GM12878 (cell line): ENCODE results near the gene PIK3C3. TPM values are rescaled to one million over a fixed set of nuclear protein-coding genes. Genes with fewer than 3 reads are reported as not detected.

ENCODE experiments used
- ATAC-seq: fragments of 200-7000 bp; cut with Tn5 transposase; 3 replicates; pipeline ENCODE4 v1.9.1; 2020; ENCODE audit warnings: mild to moderate bottlenecking, moderate library complexity
- BruUV-seq: library from RNA; stranded (reverse); fragments of 400-500 nt; replicated peaks from 2 replicates; lab custom pipeline; 2021; lab: Mats Ljungman, UMichigan
- CTCF ChIA-PET: fragments of 300-600 bp; sonication (Branson Sonifier 250); formaldehyde crosslinking; extraction: SDS; loops from one replicate; lab custom pipeline; 2021; ENCODE audit warnings: inconsistent platforms; lab: Yijun Ruan, JAX
- POLR2A ChIA-PET: fragments of 350-600 bp; formaldehyde crosslinking; extraction: SDS; loops from one replicate; lab custom pipeline; 2021; ENCODE audit warnings: inconsistent platforms; lab: Charles Lee
- RAD21 ChIA-PET: fragments of 300-600 bp; sonication (Branson Sonifier 250); formaldehyde crosslinking; loops from one replicate; lab custom pipeline; 2023; ENCODE audit warnings: antibody characterized with exemption; ENCODE audit not compliant: unreplicated experiment; lab: Charles Lee
- SMC1A ChIA-PET: fragments of 300-600 bp; sonication (Branson Sonifier 250); formaldehyde crosslinking; loops from one replicate; lab custom pipeline; 2023; ENCODE audit not compliant: unreplicated experiment, uncharacterized antibody; lab: Charles Lee
- DNase-seq: peaks from one replicate; pipeline ENCODE4 v3.0.0-alpha.2; 2011; ENCODE audit warnings: low read depth, low spot score
- FAIRE-seq: peaks from 3 replicates; lab custom pipeline; 2011; peaks lifted over from hg19 to GRCh38; lab: Jason Lieb, UNC
- H2AFZ ChIP-seq: 2 replicates; pipeline ENCODE4 v1.6.0; 2011; ENCODE audit warnings: low read depth, low read length, control low read depth; ENCODE audit not compliant: control insufficient read depth
- H3K27ac ChIP-seq: 2 replicates; pipeline ENCODE4 v1.5.1; 2011; ENCODE audit warnings: control low read depth; ENCODE audit not compliant: control insufficient read depth, insufficient read depth
- H3K27me3 ChIP-seq, 2 experiments: replicated peaks in 1 of 2; 2 replicates each; pipeline versions ENCODE4 v1.6.0 to v1.6.1; 2011; ENCODE audit warnings: low read length in 1 of 2; ENCODE audit not compliant: control insufficient read depth in 2 of 2, insufficient read depth in 2 of 2
- H3K36me3 ChIP-seq, 2 experiments: 2 replicates each; pipeline ENCODE4 v1.5.1; 2011; ENCODE audit warnings: low read length in 1 of 2; ENCODE audit not compliant: control insufficient read depth in 2 of 2, insufficient read depth in 2 of 2
- H3K4me1 ChIP-seq: 2 replicates; pipeline ENCODE4 v1.6.1; 2011; ENCODE audit warnings: mild to moderate bottlenecking, low read length, moderate library complexity, mixed read lengths; ENCODE audit not compliant: control insufficient read depth, insufficient read depth
- H3K4me2 ChIP-seq: 2 replicates; pipeline ENCODE4 v1.6.0; 2011; ENCODE audit warnings: control low read depth; ENCODE audit not compliant: control insufficient read depth, insufficient read depth
- H3K4me3 ChIP-seq: fragments of 200-600 bp; sonication (generic); 2 replicates; pipeline ENCODE4 v1.5.1; 2016
- H3K79me2 ChIP-seq: 2 replicates; pipeline ENCODE4 v1.6.0; 2011; ENCODE audit warnings: low read length; ENCODE audit not compliant: control insufficient read depth, insufficient read depth
- H3K9ac ChIP-seq: 2 replicates; pipeline ENCODE4 v1.8.0; 2011; ENCODE audit warnings: low read length, control low read depth, mixed read lengths; ENCODE audit not compliant: control insufficient read depth, insufficient read depth
- H3K9me3 ChIP-seq: replicated peaks from 3 replicates; pipeline ENCODE4 v1.5.1; 2011; ENCODE audit warnings: mild to moderate bottlenecking, low read length; ENCODE audit not compliant: control insufficient read depth, insufficient read depth
- H4K20me1 ChIP-seq: 2 replicates; pipeline ENCODE4 v1.6.0; 2011; ENCODE audit not compliant: control insufficient read depth, insufficient read depth
- BRCA1 ChIP-seq: IDR thresholded peaks from 2 replicates; pipeline ENCODE4 v1.6.1; 2011; ENCODE audit warnings: low read depth, low read length, improper control_type of control experiment
- CEBPZ ChIP-seq: fragments of 150-350 bp; IDR thresholded peaks from 2 replicates; pipeline ENCODE4 v1.6.1; 2016; ENCODE audit warnings: low read depth, low read length
- ETV6 ChIP-seq, 2 experiments: fragments of 450-650 bp in 1 of 2; IDR thresholded peaks in 1 of 2; conservative IDR thresholded peaks in 1 of 2; 2 replicates each; pipeline ENCODE4 v1.6.1; 2014; ENCODE audit warnings: antibody characterized with exemption in 1 of 2, borderline replicate concordance in 1 of 2, low read depth in 1 of 2, mild to moderate bottlenecking in 1 of 2, moderate library complexity in 1 of 2
- KLF5 ChIP-seq: fragments of 450-650 bp; IDR thresholded peaks from 2 replicates; pipeline ENCODE4 v1.6.1; 2014; ENCODE audit warnings: mild to moderate bottlenecking; ENCODE audit not compliant: partially characterized antibody
- MTA3 ChIP-seq: IDR thresholded peaks from 2 replicates; pipeline ENCODE4 v1.6.1; 2012; ENCODE audit warnings: low read length, inconsistent platforms, borderline replicate concordance
- NKRF ChIP-seq: fragments of 450-650 bp; conservative IDR thresholded peaks from 2 replicates; pipeline ENCODE4 v1.6.1; 2017; ENCODE audit warnings: mild to moderate bottlenecking, moderate library complexity
- NR2C1 ChIP-seq: fragments of 450-650 bp; IDR thresholded peaks from 2 replicates; pipeline ENCODE4 v1.6.1; 2017; ENCODE audit warnings: antibody characterized with exemption, mild to moderate bottlenecking, moderate library complexity
- NR2C2 ChIP-seq: IDR thresholded peaks from 2 replicates; pipeline ENCODE4 v1.6.1; 2011; ENCODE audit warnings: borderline replicate concordance, low read depth; ENCODE audit not compliant: control insufficient read depth, insufficient read length
- POLR2AphosphoS2 ChIP-seq: IDR thresholded peaks from 2 replicates; pipeline ENCODE4 v1.6.1; 2011; ENCODE audit warnings: low read depth, mild to moderate bottlenecking, low read length, improper control_type of control experiment, moderate library complexity
- POLR2AphosphoS5 ChIP-seq: IDR thresholded peaks from 2 replicates; pipeline ENCODE4 v1.6.1; 2011; ENCODE audit warnings: mild to moderate bottlenecking, low read length, inconsistent platforms
- RCOR1 ChIP-seq: conservative IDR thresholded peaks from 2 replicates; pipeline ENCODE4 v1.6.1; 2012; ENCODE audit warnings: low read depth, low read length, improper control_type of control experiment
- RFX5 ChIP-seq: IDR thresholded peaks from 2 replicates; pipeline ENCODE4 v1.6.1; 2011; ENCODE audit warnings: low read depth, low read length, improper control_type of control experiment
- RUNX3 ChIP-seq: IDR thresholded peaks from 2 replicates; pipeline ENCODE4 v1.6.1; 2012; ENCODE audit warnings: low read length, inconsistent platforms
- SPI1 ChIP-seq: IDR thresholded peaks from 2 replicates; pipeline ENCODE4 v1.6.1; 2011; ENCODE audit warnings: low read depth, mild to moderate bottlenecking, low read length, moderate library complexity, borderline replicate concordance; ENCODE audit not compliant: insufficient read depth
- SUPT20H ChIP-seq: IDR thresholded peaks from 2 replicates; pipeline ENCODE4 v1.6.1; 2011; ENCODE audit warnings: low read depth, mild to moderate bottlenecking, low read length, moderate library complexity, borderline replicate concordance; ENCODE audit not compliant: control insufficient read depth
- TCF7 ChIP-seq: IDR thresholded peaks from 2 replicates; pipeline ENCODE4 v1.6.1; 2014; ENCODE audit warnings: antibody characterized with exemption, borderline replicate concordance
- USF2 ChIP-seq: IDR thresholded peaks from 2 replicates; pipeline ENCODE4 v1.6.1; 2011; ENCODE audit warnings: low read depth, low read length, improper control_type of control experiment, borderline replicate concordance
- WGBS: methylation state at CpG from one replicate; pipeline ENCODE4 v1.1.6; 2016; ENCODE audit warnings: low lambda C conversion rate; ENCODE audit not compliant: insufficient replicate concordance, insufficient coverage; ENCODE audit errors: missing lambda C conversion rate; 5-methylcytosine and 5-hydroxymethylcytosine counted together
- in situ Hi-C: fragments of 300-500 bp; cut with MboI; formaldehyde crosslinking; loops from 9 replicates; pipeline ENCODE4 v1.14.3; 2018; ENCODE audit warnings: mixed read lengths
- intact Hi-C: fragments of 100-400 bp; cut with micrococcal nuclease; formaldehyde crosslinking; loops from one replicate; pipeline ENCODE4 v1.14.2; 2022; ENCODE audit not compliant: unreplicated experiment
- polyA plus RNA-seq, 11 experiments: library from polyadenylated mRNA; depleted of rRNA in 4 of 11; unstranded in 6 of 11; stranded (reverse) in 5 of 11; fragments of >200 nt; fragmentation: Nextera tagmentation in 4 of 11; fragmentation: Illumina TruSeq in 1 of 11; extraction: Ambion mirVana in 4 of 11; extraction: Trizol in 1 of 11; gene quantifications; 1 replicate in 1 of 11; 2 replicates in 10 of 11; pipeline versions ENCODE4 v1.2.1 to v1.2.3, GENCODE V29; 2011 to 2016; ENCODE audit warnings: inconsistent platforms in 2 of 11, missing spikeins in 2 of 11, low read depth in 1 of 11
- total RNA-seq, 4 experiments: library from RNA; depleted of rRNA in 3 of 4; stranded (reverse); fragments of >200 nt in 3 of 4; fragmentation: Illumina TruSeq in 1 of 4; extraction: Trizol in 1 of 4; gene quantifications; 2 replicates each; pipeline versions ENCODE4 v1.2.1 to v1.2.3, GENCODE V29; 2013 to 2021

The PIK3C3 gene
- total and polyA plus RNA-seq, 10 of the 15 experiments (the other 5 are each of a cell fraction or from before 2014, with no cell fraction given): 14.4 to 131 (median 32.4) TPM

GRCh38 chr18:42100911-42101310 lies 145.9 kb downstream of the PIK3C3 start (continued):
- TF ChIP-seq BRCA1: no peak

- no TSS peak for BruUV-seq
- POLR2A ChIA-PET: no interaction called here
- no peak for TF ChIP-seq POLR2AphosphoS5
- no peak for TF ChIP-seq RFX5
- TF ChIP-seq POLR2AphosphoS2: no peak
- no peak for TF ChIP-seq SPI1
- TF ChIP-seq MTA3: no peak
- TF ChIP-seq NKRF: no peak
- no peak for TF ChIP-seq USF2
- no peak for TF ChIP-seq KLF5
- TF ChIP-seq RCOR1: no peak
- TF ChIP-seq NR2C2: no peak
- no peak for TF ChIP-seq CEBPZ
- no peak for TF ChIP-seq ETV6 (conservative IDR thresholded peaks at IDR 0.05 in 1 of 2, IDR thresholded peaks at IDR 0.05 in 1 of 2; ENCODE audit: borderline replicate concordance in 1 of 2, low read depth in 1 of 2)
- TF ChIP-seq TCF7: no peak
- TF ChIP-seq RUNX3: no peak
- TF ChIP-seq SUPT20H: no peak
- no peak for TF ChIP-seq NR2C1
These were observed 150.4 kb downstream of the PIK3C3 start for GRCh38 chr18:42105394-42105793.

More at GRCh38 chr18:42105394-42105793, 150.4 kb downstream of the PIK3C3 start:
- Histone ChIP-seq H3K9ac (no peak overlapping the region), H3K4me1 (no peaks in the 10 kb centered on the region), H3K27ac (no peak overlapping the region), H3K36me3 (no peaks in the 10 kb centered on the region), H3K79me2 (no peaks in the 10 kb centered on the region), H3K4me3 (no peak overlapping the region), H3K4me2 (no peak overlapping the region), H3K9me3 (no peaks in the 10 kb centered on the region), H4K20me1 (no peaks in the 10 kb centered on the region), H3K27me3 (no peaks in the 10 kb centered on the region), H2AFZ (no peak overlapping the region)
- ATAC-seq (no peak), FAIRE-seq (no peak), DNase-seq (no peak)
- in situ Hi-C loops: loop anchor here (10.0 to 25.0 kb wide), 2 partner anchors 1169 to 1457 kb away; partner anchors contain the start of gene SYT4
- ChIA-PET SMC1A (interaction anchor here (0.7 to 4.8 kb wide), 4 partner anchors 9 to 82 kb away, joined by 3 to 26 read pairs (median 6); no protein-coding TSS in a partner anchor), RAD21 (interaction anchor here (1.7 kb wide), 1 partner anchor 9 kb away, joined by 8 read pairs; no protein-coding TSS in a partner anchor), CTCF (interaction anchor here (1.2 to 2.9 kb wide), 3 partner anchors 9 to 52 kb away, joined by 3 to 10 read pairs (median 6); no protein-coding TSS in a partner anchor)
- intact Hi-C loops: no loop called here
- 66% methylated on average over 2 of the region's 2 CpGs for WGBS
